Motor neuron (in vitro differentiated cells): ENCODE results near the gene IQCF2. TPM values are rescaled to one million over a fixed set of nuclear protein-coding genes. Genes with fewer than 3 reads are reported as not detected.
"Not testable (repeated sequence)": the region's sequence is repeated elsewhere in the genome, so short reads cannot be mapped to it uniquely, and the experiment has no call there.

Experiments
- ATAC-seq, 8 experiments: fragments of 200-7000 bp; cut with Tn5 transposase; replicated peaks in 6 of 8; 2 replicates each; pipeline ENCODE4 v1.8.0; 2021; ENCODE audit warnings: mild to moderate bottlenecking in 8 of 8, moderate library complexity in 8 of 8
- H3K27ac ChIP-seq, 2 donors: fragments of 250-450 bp; sonication (Bioruptor Pico); 2 replicates each; pipeline ENCODE4 v1.9.0; 2021; ENCODE audit warnings: antibody characterized with exemption in 2 of 2, mild to moderate bottlenecking in 2 of 2, moderate library complexity in 1 of 2
- H3K4me1 ChIP-seq, 2 donors: fragments of 250-450 bp; sonication (Bioruptor Pico); replicated peaks in 1 of 2; 2 replicates each; pipeline ENCODE4 v1.6.1; 2021; ENCODE audit warnings: antibody characterized with exemption in 2 of 2, mild to moderate bottlenecking in 2 of 2, moderate library complexity in 1 of 2
- H3K4me3 ChIP-seq, 5 donors: fragments of 250-450 bp; sonication (Bioruptor Pico); 2 replicates each; pipeline ENCODE4 v1.9.0; 2021; ENCODE audit warnings: antibody characterized with exemption in 5 of 5, mild to moderate bottlenecking in 5 of 5, moderate library complexity in 4 of 5
- WGBS, 10 experiments: fragments of 450-650 bp; shearing (Covaris generic); methylation state at CpG; one replicate each; pipeline ENCODE4 v1.0.0; 2022; 5-methylcytosine and 5-hydroxymethylcytosine counted together
- in situ Hi-C, 9 experiments: fragments of 400-800 bp; cut with MboI; loops; one replicate each; pipeline ENCODE4 v1.15.0; 2021; ENCODE audit warnings: low sequenced_read_pairs in 9 of 9, low pct_unique_long_range_greater_than_20kb in 2 of 9; ENCODE audit not compliant: unreplicated experiment in 9 of 9
- total RNA-seq, 8 experiments: library from RNA; unstranded; fragments of 300-600 nt; gene quantifications; 2 replicates each; pipeline versions ENCODE4 v1.2.3 to v1.2.4, GENCODE V29; 2022

Gene IQCF2
- total RNA-seq, 8 experiments from 2014 or later, result not detected

GRCh38 chr3:51891242-51892039, 30.0 kb downstream of the IQCF2 start:
- H3K4me3 ChIP-seq, result no peak overlapping the region
- in situ Hi-C loops, result no loop called here
- ATAC-seq, result no peak
- H3K27ac ChIP-seq, result no peak overlapping the region
- 8 to 97% (median 76%) methylated on average over 2 to 7 of the region's 7 CpGs for WGBS, 10 experiments
- peaks cover 0 to 4% of the 10 kb centered on the region in 2 donors for H3K4me1 ChIP-seq

- Histone ChIP-seq H3K27ac (no peak overlapping the region), H3K4me1 (peaks cover 0 to 4% of the 10 kb centered on the region in 2 donors), H3K4me3 (no peak overlapping the region)
- 60 to 100% (median 63%) methylated on average over 1 to 3 of the region's 4 CpGs; no CpG with 5 or more reads in 6 of the 10 experiments for WGBS, 10 experiments
- ATAC-seq, result peak in 1 of 8 experiments; percentile 74
- in situ Hi-C loops, result no loop called here
These were observed 33.0 kb downstream of the IQCF2 start for GRCh38 chr3:51894391-51894790.

GRCh38 chr3:51894939-51895338, 33.5 kb downstream of the IQCF2 start:
- in situ Hi-C loops, result no loop called here
- ATAC-seq, result no peak
- 45 to 100% (median 91%) methylated on average over 1 to 8 of the region's 16 CpGs; no CpG with 5 or more reads in 2 of the 10 experiments for WGBS, 10 experiments

DNA sequence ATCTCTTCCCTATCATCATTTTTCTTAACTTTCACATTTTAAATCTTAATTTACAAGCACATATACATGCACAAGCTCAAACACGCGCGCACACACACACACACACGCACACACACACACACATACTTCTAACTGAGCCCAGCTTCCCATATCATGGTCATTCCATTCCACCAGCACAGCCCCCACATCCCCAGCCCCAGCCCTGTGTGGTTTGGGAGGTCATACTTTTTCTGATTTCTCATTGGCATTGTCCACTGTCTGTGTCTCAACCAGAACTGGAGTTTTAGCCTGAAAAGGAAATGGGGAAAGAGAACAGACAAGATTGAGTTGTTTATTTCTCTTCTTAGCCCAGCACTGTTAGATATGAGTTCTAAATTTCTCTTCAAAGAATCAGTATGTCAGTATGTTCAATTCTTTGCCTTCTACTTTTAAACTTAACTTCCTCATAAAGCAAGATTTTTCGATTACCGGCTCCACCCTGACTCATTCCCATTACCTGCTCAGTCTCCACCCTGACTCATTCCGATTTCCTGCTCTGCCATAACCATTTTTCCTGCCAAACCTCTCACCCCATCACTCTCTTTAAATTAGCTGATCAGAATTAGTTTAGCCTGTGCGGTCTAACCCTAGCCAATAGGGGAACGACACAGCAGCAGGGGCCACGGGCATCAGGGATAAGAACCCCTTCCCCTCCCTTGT, 35.3 kb downstream of the IQCF2 start:
- ATAC-seq, result no peak
- 45 to 100% (median 85%) methylated on average over 2 to 9 of the region's 10 CpGs for WGBS, 10 experiments
- in situ Hi-C loops, result no loop called here

More at GRCh38 chr3:51894939-51895338, 33.5 kb downstream of the IQCF2 start:
- Histone ChIP-seq H3K27ac (no peak overlapping the region), H3K4me3 (no peak overlapping the region), H3K4me1 (peaks cover 0 to 4% of the 10 kb centered on the region in 2 donors)

DNA sequence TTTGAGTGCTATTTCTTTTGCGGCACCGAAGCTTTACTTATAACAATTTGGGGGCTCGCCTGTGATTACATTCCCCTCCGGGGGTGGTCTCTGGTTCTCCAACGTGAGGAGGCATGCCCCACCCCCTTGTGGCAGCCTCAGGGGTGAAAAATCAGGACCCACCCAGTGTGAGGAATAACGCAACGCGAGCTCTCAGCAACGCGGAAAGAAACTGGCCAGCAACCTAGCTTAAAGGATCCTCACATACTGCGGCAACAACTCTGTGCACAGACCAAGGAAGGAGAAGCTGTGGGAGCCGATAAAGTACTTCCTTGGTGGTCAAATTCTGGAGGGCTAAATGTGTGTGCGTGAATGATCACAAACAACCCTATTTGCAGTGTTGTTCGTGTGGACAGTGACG, 36.0 kb downstream of the IQCF2 start:
- H3K4me3 ChIP-seq, result no peak overlapping the region
- 40 to 100% (median 80%) methylated on average over 1 to 11 of the region's 15 CpGs; no CpG with 5 or more reads in 2 of the 10 experiments for WGBS, 10 experiments
- ATAC-seq, result no peak
- in situ Hi-C loops, result no loop called here
- no peak overlapping the region for H3K27ac ChIP-seq
- peaks cover 0 to 4% of the 10 kb centered on the region in 2 donors for H3K4me1 ChIP-seq

More for the DNA sequence above, 35.3 kb downstream of the IQCF2 start:
- H3K27ac ChIP-seq, result no peak overlapping the region
- H3K4me1 ChIP-seq, result peaks cover 0 to 4% of the 10 kb centered on the region in 2 donors
- H3K4me3 ChIP-seq, result no peak overlapping the region

- ATAC-seq, H3K4me3 ChIP-seq, H3K27ac ChIP-seq, in situ Hi-C loops, H3K4me1 ChIP-seq: not testable (repeated sequence)
- whole genome bisulfite sequencing, 10 experiments, result 30 to 86% (median 62%) methylated on average over 1 to 5 of the region's 7 CpGs; no CpG with 5 or more reads in 4 of the 10 experiments
These were observed 38.6 kb downstream of the IQCF2 start for GRCh38 chr3:51900043-51900442.

- WGBS, 10 experiments, result 60 to 100% (median 90%) methylated on average over 1 to 6 of the region's 7 CpGs; no CpG with 5 or more reads in 5 of the 10 experiments
- H3K4me1 ChIP-seq, H3K4me3 ChIP-seq, ATAC-seq, in situ Hi-C loops, H3K27ac ChIP-seq: not testable (repeated sequence)
These were observed 40.9 kb downstream of the IQCF2 start for GRCh38 chr3:51902361-51902760.

DNA sequence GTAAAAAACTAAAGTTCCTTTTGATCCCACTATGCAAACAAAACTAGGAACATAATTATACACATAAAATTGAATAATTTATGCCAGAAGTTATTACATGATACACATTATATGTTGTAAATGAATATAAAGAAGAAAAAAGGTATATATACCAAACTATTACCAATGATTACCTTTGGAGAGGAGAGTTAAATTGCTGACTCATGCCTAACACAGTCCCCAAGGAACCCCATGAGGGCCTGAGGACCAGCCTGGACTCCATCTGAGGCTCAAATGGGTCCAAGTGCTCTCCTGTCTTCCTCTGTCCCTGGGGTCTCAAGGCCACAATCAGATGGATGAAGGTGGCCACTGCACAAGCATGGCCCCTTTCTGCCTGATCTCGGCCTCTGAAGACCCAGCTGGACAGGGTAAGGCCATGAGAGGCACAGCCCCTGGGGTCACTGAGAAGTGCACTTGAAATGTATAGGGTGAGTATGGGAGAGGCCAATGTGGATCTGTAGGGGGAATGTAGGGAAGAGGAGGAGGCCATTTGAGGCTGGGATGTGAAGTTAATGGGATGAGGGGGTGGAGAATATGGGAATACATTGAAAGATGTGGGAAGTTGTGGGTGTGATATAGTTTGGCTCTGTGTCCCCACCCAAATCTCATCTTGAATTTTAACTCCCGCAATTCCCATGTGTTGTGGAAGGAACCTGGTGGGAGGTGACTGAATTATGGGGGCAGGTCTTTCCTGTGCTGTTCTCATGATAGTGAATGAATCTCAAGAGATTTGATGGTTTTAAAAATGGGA, 42.8 kb downstream of the IQCF2 start:
- H3K4me3 ChIP-seq, result no peak overlapping the region
- ATAC-seq, result no peak
- in situ Hi-C loops, result no loop called here
- H3K27ac ChIP-seq, result no peak overlapping the region
- 40 to 100% (median 80%) methylated on average over 1 of the region's 2 CpGs; no CpG with 5 or more reads in 7 of the 10 experiments for WGBS, 10 experiments
- no peaks in the 10 kb centered on the region for H3K4me1 ChIP-seq

DNA sequence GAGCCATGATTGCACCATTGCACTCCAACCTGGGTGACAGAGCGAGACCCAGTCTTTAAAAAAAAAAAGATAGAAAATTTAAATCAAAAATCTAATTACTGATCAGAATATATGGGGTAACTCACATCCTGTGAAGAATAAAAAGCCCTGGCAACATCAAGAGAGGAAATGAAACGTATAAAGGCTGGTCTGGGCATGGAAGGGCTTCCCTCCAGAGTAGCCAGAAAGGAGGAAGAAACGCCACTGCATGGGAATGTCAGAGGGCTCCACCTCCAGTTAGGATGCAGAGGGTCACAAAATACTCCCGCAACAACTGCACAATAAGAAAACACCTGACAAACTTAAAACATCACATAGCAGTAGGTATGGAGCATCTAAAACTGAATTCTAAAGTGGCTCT, 46.6 kb downstream of the IQCF2 start:
- in situ Hi-C loops, result no loop called here
- H3K27ac ChIP-seq, result no peak overlapping the region
- ATAC-seq, result no peak
- no peaks in the 10 kb centered on the region for H3K4me1 ChIP-seq
- WGBS, 10 experiments, result 6 to 100% (median 79%) methylated on average over 1 to 4 of the region's 4 CpGs; no CpG with 5 or more reads in 1 of the 10 experiments
- H3K4me3 ChIP-seq, result no peak overlapping the region

Other genes starting within 250 kb of the IQCF2 start
- gene TEX264, start 190.4 kb upstream of the IQCF2 start, total RNA-seq, result 10 to 100 TPM; 16.6 to 64.7 (median 33.0) TPM
- 10 to 100 TPM in 1 of 8 experiments, 1 to 10 TPM in 3, under 1 TPM in 4; 0.27 to 22.1 (median 2.5) TPM for gene GRM2, start 154.5 kb upstream of the IQCF2 start, total RNA-seq
- gene IQCF6, start 82.4 kb upstream of the IQCF2 start, total RNA-seq, result not detected
- gene IQCF5, start 14.0 kb downstream of the IQCF2 start, total RNA-seq, result not detected
- under 1 TPM in 1 of 8 experiments, not detected in 7; 0.22 TPM for gene IQCF1, start 41.7 kb downstream of the IQCF2 start, total RNA-seq
- gene RRP9, start 80.3 kb downstream of the IQCF2 start, total RNA-seq, result 10 to 100 TPM; 12.0 to 55.7 (median 21.9) TPM
- gene PARP3, start 80.7 kb downstream of the IQCF2 start, total RNA-seq, result 10 to 100 TPM in 3 of 8 experiments, 1 to 10 TPM in 5; 2.7 to 40.4 (median 6.9) TPM
- gene GPR62, start 93.8 kb downstream of the IQCF2 start, total RNA-seq, result 1 to 10 TPM in 1 of 8 experiments, under 1 TPM in 6, not detected in 1; 0.25 to 2.3 (median 0.66) TPM
- 100 to 1,000 TPM in 5 of 8 experiments, 10 to 100 TPM in 3; 10.6 to 338 (median 121) TPM for gene PCBP4, start 105.8 kb downstream of the IQCF2 start, total RNA-seq
- gene ABHD14B, start 112.4 kb downstream of the IQCF2 start, total RNA-seq, result 10 to 100 TPM in 4 of 8 experiments, 1 to 10 TPM in 4; 2.8 to 62.1 (median 13.7) TPM
- 10 to 100 TPM in 7 of 8 experiments, 1 to 10 TPM in 1; 7.4 to 46.3 (median 30.8) TPM for gene ABHD14A, start 113.4 kb downstream of the IQCF2 start, total RNA-seq
- gene ACY1, start 121.9 kb downstream of the IQCF2 start, total RNA-seq, result 100 to 1,000 TPM in 1 of 8 experiments, 10 to 100 TPM in 6, 1 to 10 TPM in 1; 6.0 to 136 (median 22.4) TPM
- gene RPL29, start 134.3 kb downstream of the IQCF2 start, total RNA-seq, result 1,000 to 10,000 TPM; 1,304 to 2,666 (median 2,366) TPM
- gene DUSP7, start 195.0 kb downstream of the IQCF2 start, total RNA-seq, result 10 to 100 TPM in 2 of 8 experiments, 1 to 10 TPM in 6; 6.9 to 12.9 (median 8.8) TPM